GM19043 (cell line): Measurements from ENCODE around the gene CD164L2.
A peak's percentile ranks its signal among the peaks of the same experiment; 100 is the strongest.

Experiments used
- ATAC-seq: cut with Tn5 transposase; IDR thresholded peaks from one replicate; pipeline ENCODE4 v1.9.1; 2021; ENCODE audit warnings: low read depth; ENCODE audit not compliant: unreplicated experiment

CD164L2 gene

GRCh38 chr1:27365372-27366112 is 17.6 kb downstream of the CD164L2 start:
- ATAC-seq = peak; percentile 40

- ATAC-seq = no peak
Observed at GRCh38 chr1:27364696-27365371, 18.3 kb downstream of the CD164L2 start.

- ATAC-seq = no peak
Observed at GRCh38 chr1:27363766-27364695, 19.1 kb downstream of the CD164L2 start.

GRCh38 chr1:27361553-27361952 is 21.6 kb downstream of the CD164L2 start:
- no peak for ATAC-seq

- no peak for ATAC-seq
Observed at GRCh38 chr1:27361044-27361402, 22.1 kb downstream of the CD164L2 start.

GRCh38 chr1:27360159-27361043 is 22.7 kb downstream of the CD164L2 start:
- ATAC-seq = no peak

- ATAC-seq = no peak
Observed at GRCh38 chr1:27359822-27360158, 23.3 kb downstream of the CD164L2 start.

GRCh38 chr1:27358928-27359313 is 24.2 kb downstream of the CD164L2 start:
- no peak for ATAC-seq

GRCh38 chr1:27358038-27358927 is 24.9 kb downstream of the CD164L2 start:
- ATAC-seq = no peak

GRCh38 chr1:27357281-27358037 is 25.7 kb downstream of the CD164L2 start:
- ATAC-seq = no peak

GRCh38 chr1:27356619-27357280 is 26.4 kb downstream of the CD164L2 start:
- no peak for ATAC-seq

- ATAC-seq = no peak
Observed at GRCh38 chr1:27356277-27356618, 26.9 kb downstream of the CD164L2 start.

GRCh38 chr1:27355683-27356082 is 27.4 kb downstream of the CD164L2 start:
- ATAC-seq = no peak

GRCh38 chr1:27353629-27354028 is 29.5 kb downstream of the CD164L2 start:
- ATAC-seq = no peak

GRCh38 chr1:27353166-27353565 is 30.0 kb downstream of the CD164L2 start:
- ATAC-seq = no peak

GRCh38 chr1:27351541-27352107 is 31.5 kb downstream of the CD164L2 start:
- ATAC-seq = no peak

GRCh38 chr1:27350663-27351540 is 32.2 kb downstream of the CD164L2 start:
- ATAC-seq = no peak
